SK-N-SH (cell line): ENCODE data around the gene NEK2. TPM values are rescaled to one million over a fixed set of nuclear protein-coding genes. Genes with fewer than 3 reads are reported as not detected.

Source experiments
- CTCF ChIA-PET: fragments of 300-600, 350-600 bp; formaldehyde crosslinking; extraction: SDS; loops from one replicate; lab custom pipeline; 2021; lab: Yijun Ruan, JAX
- POLR2A ChIA-PET: fragments of 350-600 bp; sonication (Branson Sonifier 250); formaldehyde crosslinking; extraction: SDS; loops from one replicate; lab custom pipeline; 2020; ENCODE audit warnings: antibody characterized with exemption, inconsistent platforms; lab: Yijun Ruan, JAX
- DNase-seq: peaks from one replicate; pipeline ENCODE4 v3.0.0; 2012
- H2AFZ ChIP-seq: fragments of 200-600 bp; sonication (generic); 2 replicates; pipeline ENCODE4 v1.8.1; 2016; ENCODE audit warnings: antibody characterized with exemption, mild to moderate bottlenecking, low read depth
- H3F3A ChIP-seq: fragments of 200-600 bp; sonication (generic); replicated peaks from 2 replicates; pipeline ENCODE3; 2016; ENCODE audit warnings: antibody characterized with exemption, mild to moderate bottlenecking; ENCODE audit not compliant: insufficient read depth
- H3K27ac ChIP-seq, 2 experiments: fragments of 200-500 bp in 1 of 2; fragments of 200-600 bp in 1 of 2; sonication (Bioruptor generic) in 1 of 2; sonication (generic), shearing (Covaris generic) in 1 of 2; 2 replicates each; pipeline versions ENCODE4 v1.5.1 to v1.6.1; 2014 to 2016; ENCODE audit warnings: low read depth in 2 of 2, inconsistent platforms in 1 of 2, low read length in 1 of 2, mild to moderate bottlenecking in 1 of 2, mixed read lengths in 1 of 2
- H3K27me3 ChIP-seq: fragments of 200-600 bp; sonication (generic), shearing (Covaris generic); 2 replicates; pipeline ENCODE4 v1.6.1; 2016; ENCODE audit warnings: mixed run types; ENCODE audit not compliant: insufficient read depth
- H3K36me3 ChIP-seq, 2 experiments: fragments of 200-500 bp in 1 of 2; fragments of 200-600 bp in 1 of 2; sonication (Bioruptor generic) in 1 of 2; sonication (generic) in 1 of 2; replicated peaks in 1 of 2; 2 replicates each; pipeline versions ENCODE3 to v1.5.1; 2014 to 2016; ENCODE audit warnings: low read length in 1 of 2, mild to moderate bottlenecking in 1 of 2; ENCODE audit not compliant: insufficient read depth in 2 of 2, control insufficient read depth in 1 of 2
- H3K4me1 ChIP-seq, 2 experiments: fragments of 200-500 bp in 1 of 2; fragments of 200-600 bp in 1 of 2; sonication (Bioruptor generic) in 1 of 2; sonication (generic), shearing (Covaris generic) in 1 of 2; 2 replicates each; pipeline versions ENCODE4 v1.5.1 to v1.6.1; 2014 to 2016; ENCODE audit warnings: low read depth in 1 of 2, low read length in 1 of 2, mixed run types in 1 of 2; ENCODE audit not compliant: insufficient read depth in 2 of 2, control insufficient read depth in 1 of 2
- H3K4me2 ChIP-seq: fragments of 200-600 bp; sonication (generic), shearing (Covaris generic); 2 replicates; pipeline ENCODE4 v1.6.1; 2017; ENCODE audit warnings: mixed run types
- H3K4me3 ChIP-seq, 2 experiments: fragments of 200-500 bp in 1 of 2; fragments of 200-600 bp in 1 of 2; sonication (Bioruptor generic) in 1 of 2; sonication (generic), shearing (Covaris generic) in 1 of 2; 2 replicates each; pipeline versions ENCODE4 v1.5.1 to v1.8.1; 2014 to 2016; ENCODE audit warnings: low read depth in 2 of 2, inconsistent platforms in 1 of 2, low read length in 1 of 2, mild to moderate bottlenecking in 1 of 2, mixed read lengths in 1 of 2, moderate library complexity in 1 of 2
- H3K79me2 ChIP-seq: fragments of 200-600 bp; sonication (generic); 2 replicates; pipeline ENCODE4 v1.8.1; 2017; ENCODE audit warnings: mild to moderate bottlenecking; ENCODE audit not compliant: insufficient read depth
- H3K9ac ChIP-seq: fragments of 200-600 bp; sonication (generic); 2 replicates; pipeline ENCODE4 v1.6.1; 2017; ENCODE audit warnings: mixed run types
- H3K9me2 ChIP-seq: fragments of 200-600 bp; sonication (generic); 2 replicates; pipeline ENCODE4 v1.6.1; 2017; ENCODE audit warnings: mixed run types
- H3K9me3 ChIP-seq: fragments of 200-600 bp; sonication (generic); 2 replicates; pipeline ENCODE4 v1.6.1; 2017; ENCODE audit warnings: mixed run types, mild to moderate bottlenecking, moderate library complexity
- H4K20me1 ChIP-seq: fragments of 200-600 bp; sonication (generic); 2 replicates; pipeline ENCODE4 v1.6.1; 2017; ENCODE audit warnings: mild to moderate bottlenecking, mixed run types; ENCODE audit not compliant: insufficient read depth
- ELF1 ChIP-seq: IDR thresholded peaks from 2 replicates; pipeline ENCODE4 v1.4.0; 2012
- EZH2phosphoT487 ChIP-seq: fragments of 200-600 bp; sonication (generic); IDR thresholded peaks from 2 replicates; pipeline ENCODE4 v1.6.1; 2017; ENCODE audit warnings: low read depth, mixed run types, mild to moderate bottlenecking, antibody characterized with exemption, moderate library complexity, borderline replicate concordance
- FOSL2 ChIP-seq: IDR thresholded peaks from 2 replicates; pipeline ENCODE4 v1.4.0; 2012; ENCODE audit warnings: low read depth, mild to moderate bottlenecking, moderate library complexity, borderline replicate concordance
- FOXJ3 ChIP-seq: sonication (generic); formaldehyde crosslinking; IDR thresholded peaks from 2 replicates; pipeline ENCODE4 v1.5.1; 2020; ENCODE audit warnings: mild to moderate bottlenecking, missing genetic modification reagents
- GATA2 ChIP-seq: sonication (generic); formaldehyde crosslinking; IDR thresholded peaks from 2 replicates; pipeline ENCODE4 v1.5.0; 2020; ENCODE audit warnings: mild to moderate bottlenecking, missing genetic modification reagents
- JUND ChIP-seq: IDR thresholded peaks from 2 replicates; pipeline ENCODE4 v1.4.0; 2012
- MXI1 ChIP-seq: IDR thresholded peaks from 2 replicates; pipeline ENCODE4 v1.6.1; 2012; ENCODE audit warnings: mild to moderate bottlenecking, low read depth, low read length, improper control_type of control experiment
- NFIC ChIP-seq: IDR thresholded peaks from 2 replicates; pipeline ENCODE4 v1.4.0; 2012; ENCODE audit warnings: borderline replicate concordance
- NRF1 ChIP-seq: IDR thresholded peaks from 2 replicates; pipeline ENCODE4 v1.6.1; 2012; ENCODE audit warnings: low read depth, mild to moderate bottlenecking, low read length
- POLR2AphosphoS5 ChIP-seq: IDR thresholded peaks from 2 replicates; pipeline ENCODE4 v1.6.1; 2012; ENCODE audit warnings: low read depth, low read length
- RFX5 ChIP-seq: IDR thresholded peaks from 2 replicates; pipeline ENCODE4 v1.6.1; 2012; ENCODE audit warnings: mild to moderate bottlenecking, improper control_type of control experiment, low read length
- SMC3 ChIP-seq: IDR thresholded peaks from 2 replicates; pipeline ENCODE4 v1.6.1; 2012; ENCODE audit warnings: low read depth, low read length, improper control_type of control experiment
- TAF1 ChIP-seq: IDR thresholded peaks from 2 replicates; pipeline ENCODE4 v1.6.1; 2012; ENCODE audit warnings: low read depth, mild to moderate bottlenecking, low read length, moderate library complexity, borderline replicate concordance
- TCF12 ChIP-seq: IDR thresholded peaks from 2 replicates; pipeline ENCODE4 v1.4.0; 2012
- TEAD4 ChIP-seq: IDR thresholded peaks from 2 replicates; pipeline ENCODE4 v1.4.0; 2012; ENCODE audit warnings: mild to moderate bottlenecking, borderline replicate concordance; ENCODE audit not compliant: insufficient read depth
- YY1 ChIP-seq: IDR thresholded peaks from 2 replicates; pipeline ENCODE4 v1.4.0; 2012; ENCODE audit warnings: low read depth, mild to moderate bottlenecking
- WGBS: methylation state at CpG from one replicate; pipeline ENCODE4 v1.1.6; 2017; ENCODE audit warnings: low lambda C conversion rate; 5-methylcytosine and 5-hydroxymethylcytosine counted together
- polyA plus RNA-seq, 3 experiments: library from polyadenylated mRNA; depleted of rRNA; stranded (reverse); fragments of >200 nt; gene quantifications; 2 replicates each; pipeline ENCODE4 v1.2.3, GENCODE V29; 2012
- TF ChIP-seq, protein P1 (sequence below): fragments of 150-350 bp; IDR thresholded peaks from 2 replicates; pipeline ENCODE4 v1.6.1; 2017; ENCODE audit warnings: antibody characterized with exemption, low read length, low read depth, borderline replicate concordance
- TF ChIP-seq, protein P2 (sequence below): IDR thresholded peaks from 2 replicates; pipeline ENCODE4 v1.4.0; 2012; ENCODE audit warnings: low read depth, borderline replicate concordance
- TF ChIP-seq, protein P3 (sequence below): IDR thresholded peaks from 2 replicates; pipeline ENCODE4 v1.4.0; 2012; ENCODE audit warnings: low read depth

NEK2 gene
- polyA plus RNA-seq, 1 of the 3 experiments (the other 2 are of a cell fraction), result 9.4 TPM

DNA sequence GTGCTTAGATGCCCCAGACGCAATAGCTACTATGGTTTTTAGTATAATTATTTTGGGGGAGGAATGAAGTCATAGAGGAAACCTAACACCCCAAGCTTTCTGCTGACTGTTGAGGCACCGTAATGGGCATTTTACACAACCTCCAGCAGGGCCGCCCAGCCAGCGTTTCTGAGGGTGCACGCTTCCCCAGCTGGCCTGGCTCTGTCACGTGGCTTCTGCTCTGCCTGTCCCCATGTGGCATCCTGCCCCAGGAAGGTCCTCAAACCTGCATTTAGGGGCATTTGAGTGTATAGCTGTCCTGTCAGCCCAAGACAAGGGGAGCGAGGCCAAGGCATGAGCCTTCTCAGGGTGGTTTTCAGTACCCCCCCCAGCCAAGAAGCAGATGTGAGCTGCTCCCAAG lies 10.4 kb upstream of the NEK2 start (continued):
- TF ChIP-seq, protein P1, sequence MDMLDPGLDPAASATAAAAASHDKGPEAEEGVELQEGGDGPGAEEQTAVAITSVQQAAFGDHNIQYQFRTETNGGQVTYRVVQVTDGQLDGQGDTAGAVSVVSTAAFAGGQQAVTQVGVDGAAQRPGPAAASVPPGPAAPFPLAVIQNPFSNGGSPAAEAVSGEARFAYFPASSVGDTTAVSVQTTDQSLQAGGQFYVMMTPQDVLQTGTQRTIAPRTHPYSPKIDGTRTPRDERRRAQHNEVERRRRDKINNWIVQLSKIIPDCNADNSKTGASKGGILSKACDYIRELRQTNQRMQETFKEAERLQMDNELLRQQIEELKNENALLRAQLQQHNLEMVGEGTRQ, result no peak
- no peak for TF ChIP-seq POLR2AphosphoS5

DNA sequence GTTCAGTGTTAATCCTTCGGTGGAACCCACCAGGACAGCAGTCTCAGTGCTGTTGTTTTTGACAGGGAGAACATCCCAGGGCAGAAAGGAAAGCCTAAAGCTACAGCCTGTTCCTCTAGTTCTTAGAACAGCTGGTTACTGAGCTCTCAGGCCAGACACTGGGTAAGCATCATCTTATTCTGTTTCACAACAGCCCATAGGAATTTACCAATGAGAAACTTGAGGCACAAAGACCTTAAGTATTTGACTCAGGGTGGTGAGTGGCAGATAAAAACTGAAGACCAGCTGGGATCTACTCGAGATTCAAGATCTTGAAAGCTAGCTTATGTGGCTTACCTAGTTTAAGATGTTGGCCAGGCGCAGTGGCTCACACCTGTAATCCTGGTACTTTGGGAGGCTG lies 9.4 kb upstream of the NEK2 start:
- Histone ChIP-seq H4K20me1 (no peaks in the 10 kb centered on the region), H3K9ac (no peak overlapping the region), H3K27me3 (no peaks in the 10 kb centered on the region), H3K27ac (no peak overlapping the region), H3F3A (no peaks in the 10 kb centered on the region), H3K4me3 (no peak overlapping the region), H3K36me3 (no peaks in the 10 kb centered on the region), H3K4me1 (peaks cover 0 to 2% of the 10 kb centered on the region in 2 experiments; a peak in 2 of 4 replicates), H3K4me2 (no peak overlapping the region), H3K9me3 (no peaks in the 10 kb centered on the region), H2AFZ (no peak overlapping the region), H3K79me2 (no peaks in the 10 kb centered on the region), H3K9me2 (no peaks in the 10 kb centered on the region)
- 81% methylated on average over 3 of the region's 3 CpGs for WGBS
- POLR2A ChIA-PET, result no interaction called here
- CTCF ChIA-PET, result interaction anchor here (1.5 to 7.4 kb wide), 3 partner anchors 14 to 771 kb away, joined by 5 to 85 read pairs (median 73); partner anchors contain the start of genes DTL and INTS7
- no peak for DNase-seq
- TF ChIP-seq TEAD4 (no peak), JUND (no peak)

DNA sequence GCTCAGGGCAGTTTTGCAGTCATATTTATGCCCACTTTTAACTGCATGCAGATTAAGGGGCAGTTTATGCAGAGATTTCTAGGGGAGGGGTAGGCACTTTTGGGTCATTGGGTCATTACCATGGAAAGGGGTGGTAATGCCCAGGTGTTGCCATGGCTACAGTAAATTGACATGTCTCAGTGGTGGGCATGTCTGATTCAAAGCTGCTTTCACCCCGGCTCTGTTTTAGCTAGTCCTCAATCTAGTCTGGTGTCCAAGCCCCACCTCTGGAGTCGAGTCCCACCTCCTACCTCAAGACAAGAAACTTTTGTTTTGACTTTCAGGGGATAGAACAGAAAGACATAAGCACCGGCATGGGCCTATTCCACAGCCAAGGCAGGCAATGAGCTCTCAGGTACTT lies 8.9 kb upstream of the NEK2 start:
- 64% methylated on average over 3 of the region's 3 CpGs for WGBS
- no peak for DNase-seq
- Histone ChIP-seq H3K4me3 (no peak overlapping the region), H3F3A (no peaks in the 10 kb centered on the region), H3K9me3 (no peaks in the 10 kb centered on the region), H3K4me1 (peaks cover 0 to 2% of the 10 kb centered on the region in 2 experiments; a peak in 2 of 4 replicates), H3K27me3 (no peaks in the 10 kb centered on the region), H3K36me3 (no peaks in the 10 kb centered on the region), H3K9me2 (no peaks in the 10 kb centered on the region), H4K20me1 (no peaks in the 10 kb centered on the region), H3K9ac (no peak overlapping the region), H2AFZ (no peak overlapping the region), H3K4me2 (no peak overlapping the region), H3K27ac (no peak overlapping the region), H3K79me2 (no peaks in the 10 kb centered on the region)
- TF ChIP-seq NRF1 (no peak), RFX5 (no peak), ELF1 (no peak), GATA2 (CRISPR knock-in tag) (no peak), SMC3 (no peak), EZH2phosphoT487 (no peak), FOSL2 (no peak), NFIC (no peak), TCF12 (no peak), MXI1 (no peak), TAF1 (no peak), POLR2AphosphoS5 (no peak), YY1 (no peak), FOXJ3 (no peak)
- TF ChIP-seq, protein P2, sequence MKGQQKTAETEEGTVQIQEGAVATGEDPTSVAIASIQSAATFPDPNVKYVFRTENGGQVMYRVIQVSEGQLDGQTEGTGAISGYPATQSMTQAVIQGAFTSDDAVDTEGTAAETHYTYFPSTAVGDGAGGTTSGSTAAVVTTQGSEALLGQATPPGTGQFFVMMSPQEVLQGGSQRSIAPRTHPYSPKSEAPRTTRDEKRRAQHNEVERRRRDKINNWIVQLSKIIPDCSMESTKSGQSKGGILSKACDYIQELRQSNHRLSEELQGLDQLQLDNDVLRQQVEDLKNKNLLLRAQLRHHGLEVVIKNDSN, result no peak
- TF ChIP-seq, protein P3, sequence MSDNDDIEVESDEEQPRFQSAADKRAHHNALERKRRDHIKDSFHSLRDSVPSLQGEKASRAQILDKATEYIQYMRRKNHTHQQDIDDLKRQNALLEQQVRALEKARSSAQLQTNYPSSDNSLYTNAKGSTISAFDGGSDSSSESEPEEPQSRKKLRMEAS, result no peak
- ChIA-PET POLR2A (interaction anchor here (1.1 kb wide), 1 partner anchor 351 kb away, joined by 3 read pairs; the partner anchor contains the start of genes DTL and INTS7), CTCF (interaction anchor here (1.5 to 7.4 kb wide), 3 partner anchors 14 to 771 kb away, joined by 5 to 85 read pairs (median 73); partner anchors contain the start of genes DTL and INTS7)
